ENCODE data around the gene ERCC5.
A peak's percentile ranks its signal among the peaks of the same experiment; 100 is the strongest.

The ERCC5 gene

GRCh38 chr13:102846261-102847015 is 606 bp downstream of the ERCC5 start:
- DNase-seq = peak; percentile 79

DNA sequence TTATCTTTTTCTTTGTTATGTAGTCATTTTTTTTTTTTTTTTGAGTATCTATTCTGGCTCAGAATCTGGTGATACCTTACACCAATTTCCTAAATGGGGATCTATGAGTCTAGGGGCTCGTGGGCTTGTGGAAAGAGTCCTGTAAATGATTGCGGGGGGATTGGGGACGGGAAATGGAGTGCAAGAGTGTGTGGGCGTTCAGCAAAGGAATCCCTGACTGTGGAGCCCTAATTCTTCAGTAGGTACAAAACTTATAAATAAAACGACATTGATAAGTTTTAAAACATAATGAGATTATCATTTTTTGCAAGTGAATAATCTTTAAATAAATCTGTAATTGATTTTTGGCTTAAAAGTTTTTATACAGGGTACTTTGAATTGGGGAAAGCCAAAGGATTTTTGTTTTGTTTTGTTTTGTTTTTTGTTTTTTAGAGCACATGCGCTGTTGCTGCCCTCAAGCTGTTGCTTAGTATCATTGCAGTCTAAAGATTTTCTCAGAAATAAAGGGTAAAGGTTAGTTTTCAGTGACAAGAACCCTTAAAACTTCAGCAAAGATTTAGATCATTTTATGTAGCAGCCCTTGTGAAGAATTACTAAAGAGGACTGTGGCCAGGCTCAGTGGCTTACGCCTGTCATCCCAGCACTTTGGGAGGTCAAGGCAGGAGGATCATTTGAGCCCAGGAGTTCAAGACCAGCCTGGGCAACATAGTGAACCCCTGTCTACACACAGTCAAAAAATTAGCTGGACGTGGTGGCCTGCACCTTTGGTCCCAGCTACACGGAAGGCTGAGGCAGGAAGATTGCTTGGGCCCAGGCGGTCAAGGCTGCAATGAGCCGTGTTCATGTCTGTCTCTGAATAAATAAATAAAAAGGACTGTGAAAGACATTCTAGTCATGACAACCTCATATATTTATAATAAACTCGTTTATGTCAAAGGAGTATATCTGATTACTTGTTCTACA is 1.7 kb downstream of the ERCC5 start:
- DNase-seq = peak; percentile 76

DNA sequence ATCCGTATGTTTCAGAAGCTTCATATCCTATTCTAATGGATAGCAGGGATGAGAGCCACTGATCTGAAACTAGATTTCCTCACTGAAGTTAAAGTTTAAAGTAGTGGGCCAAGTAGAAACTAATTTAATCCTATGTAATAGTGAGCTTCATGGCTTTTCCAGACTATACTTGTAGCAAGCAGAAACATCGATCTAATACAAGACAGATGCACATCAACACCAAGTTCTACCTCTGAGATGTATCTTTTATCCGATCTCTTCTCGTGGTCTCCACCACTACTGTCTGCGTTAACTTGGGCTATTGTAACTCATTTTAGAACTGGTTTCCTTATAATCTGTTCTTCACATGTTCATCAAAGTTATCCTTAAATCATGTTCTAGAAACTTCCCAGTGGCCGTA is 3.1 kb downstream of the ERCC5 start:
- no peak for DNase-seq

- DNase-seq = no peak
These were observed 6.7 kb downstream of the ERCC5 start for GRCh38 chr13:102852556-102852955.

DNA sequence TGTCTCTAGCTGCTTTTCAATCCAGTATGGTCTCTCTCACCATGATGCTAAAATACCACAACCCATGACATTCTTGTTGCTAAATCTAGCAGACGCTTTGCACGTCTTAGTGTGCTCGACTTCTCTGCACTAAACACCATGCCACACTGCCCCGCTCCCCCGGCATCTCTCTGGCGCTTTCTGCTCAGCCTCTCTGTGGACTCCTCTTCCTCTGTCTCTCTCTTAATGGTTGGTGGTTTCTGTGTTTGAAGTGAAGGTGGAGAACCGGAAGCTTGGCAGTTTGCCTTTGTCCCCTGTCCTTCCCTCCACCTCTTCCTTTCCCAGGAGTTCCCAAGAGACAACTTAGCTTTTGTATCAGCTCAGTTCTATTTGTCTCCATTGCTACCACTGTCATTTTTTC is 8.8 kb downstream of the ERCC5 start:
- no peak for DNase-seq

GRCh38 chr13:102856557-102856956 is 10.7 kb downstream of the ERCC5 start:
- DNase-seq = peak; percentile 57

GRCh38 chr13:102862624-102863210 is 16.9 kb downstream of the ERCC5 start:
- DNase-seq = no peak

DNA sequence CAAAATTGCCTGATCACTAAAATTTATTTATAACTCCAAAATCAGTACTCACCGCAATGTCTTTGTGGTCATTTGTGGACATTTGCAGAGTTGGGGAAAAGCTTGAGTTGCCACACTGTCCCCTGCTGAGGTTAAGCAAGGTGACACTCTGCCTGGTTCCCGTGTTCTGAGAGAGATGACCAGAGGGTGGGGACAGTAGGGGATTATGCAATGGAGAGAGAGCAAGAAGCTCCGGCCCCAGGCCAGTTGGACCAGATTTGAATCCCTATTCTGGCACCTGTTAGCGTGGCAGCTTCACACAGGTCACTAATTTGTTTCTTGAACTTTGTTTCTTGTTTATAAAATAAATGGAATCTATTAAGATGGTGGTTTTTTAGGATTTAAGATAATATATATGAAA is 17.8 kb downstream of the ERCC5 start:
- no peak for DNase-seq

- DNase-seq = no peak
These were observed 22.6 kb downstream of the ERCC5 start for GRCh38 chr13:102868366-102868936.

GRCh38 chr13:102869948-102870676 is 24.3 kb downstream of the ERCC5 start:
- no peak for DNase-seq

- peak; percentile 81 for DNase-seq
These were observed 25.0 kb downstream of the ERCC5 start for GRCh38 chr13:102870677-102871415.

GRCh38 chr13:102872131-102872530 is 26.3 kb downstream of the ERCC5 start:
- no peak for DNase-seq

DNA sequence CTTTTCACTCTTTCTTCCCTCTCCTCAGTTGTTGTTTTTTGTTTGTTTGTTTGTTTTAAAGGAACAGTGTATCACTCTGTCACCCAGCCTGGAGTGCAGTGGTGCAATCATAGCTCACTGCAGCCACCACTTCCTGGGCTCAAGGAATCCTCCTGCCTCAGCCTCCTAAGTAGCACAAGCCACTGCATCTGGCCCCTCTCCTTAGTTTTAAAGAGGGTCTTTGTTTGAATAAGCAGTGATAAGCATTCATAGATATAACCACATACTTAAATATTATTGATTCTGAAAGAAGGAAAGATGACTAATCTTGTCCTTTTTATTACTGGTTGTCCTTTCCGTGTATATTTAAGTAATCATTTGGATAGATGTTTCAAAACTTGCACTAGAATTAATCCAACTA is 26.7 kb downstream of the ERCC5 start:
- DNase-seq = no peak

GRCh38 chr13:102873653-102874052 is 27.8 kb downstream of the ERCC5 start:
- DNase-seq = no peak

- no peak for DNase-seq
These were observed 29.4 kb downstream of the ERCC5 start for GRCh38 chr13:102875256-102875655.

- no peak for DNase-seq
These were observed 31.5 kb downstream of the ERCC5 start for GRCh38 chr13:102877303-102877702.

DNA sequence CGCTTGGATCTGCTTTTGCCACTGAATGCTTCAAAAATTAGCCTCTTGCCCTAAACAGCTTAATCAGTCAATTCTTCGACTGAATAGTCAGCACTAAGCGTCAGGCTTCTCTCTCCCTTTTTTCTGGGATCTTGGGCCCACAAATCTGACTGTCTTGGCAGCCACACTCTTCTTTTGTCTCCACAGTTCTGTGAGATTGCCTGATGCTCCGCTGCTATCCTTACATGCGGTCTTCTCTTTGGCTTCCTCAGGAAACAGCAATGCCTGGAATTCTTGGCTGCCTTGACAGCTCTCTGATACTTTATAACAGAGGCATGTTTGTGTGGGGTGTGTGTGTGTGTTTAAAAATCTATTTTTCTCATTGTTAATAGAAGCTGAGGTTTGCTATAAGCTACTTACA is 32.6 kb downstream of the ERCC5 start:
- no peak for DNase-seq

DNA sequence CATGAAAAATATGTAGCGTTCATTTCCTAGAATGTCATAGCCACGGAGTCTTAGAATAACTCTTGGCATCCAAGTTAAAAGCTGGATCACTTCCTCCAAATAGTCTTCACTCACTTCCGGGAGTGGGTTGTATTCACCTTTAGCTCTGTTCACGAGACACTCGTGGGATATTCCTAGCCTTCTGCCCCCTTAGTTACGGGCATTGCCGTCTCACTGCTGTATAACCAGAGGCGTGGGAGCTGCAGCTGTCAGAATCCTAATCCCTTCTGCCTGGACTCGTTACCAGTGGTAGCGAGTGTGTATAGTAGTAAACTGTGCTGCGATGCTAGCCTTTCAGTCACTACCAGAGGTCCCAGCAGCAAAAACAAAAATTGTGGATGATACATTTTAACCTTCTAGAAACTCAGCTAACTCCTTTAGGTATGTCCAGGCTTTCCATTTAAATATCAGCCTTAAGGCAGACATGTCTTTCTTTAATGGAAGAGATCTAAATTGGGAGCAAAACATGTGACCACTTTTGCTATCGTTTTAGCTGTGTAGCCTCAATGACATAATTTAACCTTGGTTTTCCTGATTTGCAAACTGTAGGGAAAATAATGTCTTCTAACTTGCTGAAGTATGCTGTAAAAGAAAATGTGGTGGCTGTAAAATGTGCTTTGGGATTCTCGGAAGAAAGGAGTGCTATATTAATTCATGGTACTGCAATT is 34.1 kb downstream of the ERCC5 start:
- no peak for DNase-seq

GRCh38 chr13:102881819-102882686 is 36.2 kb downstream of the ERCC5 start:
- DNase-seq = no peak

- no peak for DNase-seq
These were observed 46.7 kb downstream of the ERCC5 start for GRCh38 chr13:102892503-102892902.

All from hematopoietic multipotent progenitor cell treated with erythropoietin and hydrocortisone succinate and interleukin-3 and kit ligand, for 6 days (in vitro differentiated cells).